ENCODE results near the gene PEAK1.
"Not testable (repeated sequence)": the region's sequence is repeated elsewhere in the genome, so short reads cannot be mapped to it uniquely, and the experiment has no call there.

The PEAK1 gene

DNA sequence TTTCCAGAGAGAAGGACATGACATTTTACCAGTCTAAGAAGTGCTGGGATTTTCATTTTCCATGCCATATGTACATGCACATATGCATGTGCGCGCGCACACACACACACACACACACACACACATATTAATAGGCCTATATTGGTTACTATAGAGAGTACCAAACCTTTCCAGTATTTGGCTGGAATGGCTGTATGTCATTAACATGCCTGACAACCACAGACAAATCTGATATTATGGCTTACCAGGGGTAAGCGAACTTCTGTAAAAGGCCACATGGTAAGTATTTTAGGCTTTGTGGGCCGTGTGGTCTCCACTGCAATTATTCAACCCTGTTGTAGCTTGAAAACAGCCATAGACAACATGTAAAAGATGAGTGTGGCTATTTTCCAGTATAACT lies 251.8 kb downstream of the PEAK1 start:
- H3K4me3 ChIP-seq (ENCODE audit: low read length) = no peak overlapping the region
- DNase-seq (ENCODE audit: low read depth, low spot score) = no peak

GRCh38 chr15:77167406-77167805 lies 252.5 kb downstream of the PEAK1 start:
- no peak overlapping the region for H3K4me3 ChIP-seq (ENCODE audit: low read length)
- DNase-seq (ENCODE audit: low read depth, low spot score) = no peak

DNA sequence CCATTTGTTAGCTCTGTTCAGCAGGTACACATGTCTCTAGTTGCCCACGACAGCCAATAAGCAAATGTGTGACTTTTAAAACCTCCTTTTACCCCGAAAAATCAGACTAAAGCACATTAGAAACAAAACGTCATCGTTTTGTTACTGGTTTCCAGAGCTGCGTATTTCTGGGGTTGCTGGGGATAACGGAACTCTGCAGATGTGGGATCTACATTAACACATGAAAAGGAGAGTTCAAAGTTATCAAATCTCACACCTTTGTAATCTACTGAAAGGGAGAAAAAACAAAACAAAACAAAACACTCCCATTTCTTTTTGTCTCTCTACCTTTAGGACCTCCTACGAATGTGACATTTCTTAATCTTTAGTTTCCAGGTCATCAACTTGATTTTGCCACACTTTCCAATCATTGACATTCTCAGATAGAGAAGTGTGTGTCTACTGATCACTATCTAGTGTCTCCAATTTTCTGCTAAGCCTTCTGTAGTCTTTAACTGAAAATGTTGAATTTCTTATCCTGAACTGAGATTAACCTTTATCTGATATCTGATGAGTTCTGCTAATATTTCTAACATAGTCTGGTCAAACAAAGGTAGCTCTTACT lies 256.0 kb downstream of the PEAK1 start:
- peak overlapping the region; percentile 26 for H3K4me3 ChIP-seq (ENCODE audit: low read length)
- peak; percentile 90 for DNase-seq (ENCODE audit: low read depth, low spot score)

GRCh38 chr15:77162872-77163633 lies 256.9 kb downstream of the PEAK1 start:
- DNase-seq (ENCODE audit: low read depth, low spot score) = no peak
- peak overlapping the region; percentile 26 for H3K4me3 ChIP-seq (ENCODE audit: low read length)

DNA sequence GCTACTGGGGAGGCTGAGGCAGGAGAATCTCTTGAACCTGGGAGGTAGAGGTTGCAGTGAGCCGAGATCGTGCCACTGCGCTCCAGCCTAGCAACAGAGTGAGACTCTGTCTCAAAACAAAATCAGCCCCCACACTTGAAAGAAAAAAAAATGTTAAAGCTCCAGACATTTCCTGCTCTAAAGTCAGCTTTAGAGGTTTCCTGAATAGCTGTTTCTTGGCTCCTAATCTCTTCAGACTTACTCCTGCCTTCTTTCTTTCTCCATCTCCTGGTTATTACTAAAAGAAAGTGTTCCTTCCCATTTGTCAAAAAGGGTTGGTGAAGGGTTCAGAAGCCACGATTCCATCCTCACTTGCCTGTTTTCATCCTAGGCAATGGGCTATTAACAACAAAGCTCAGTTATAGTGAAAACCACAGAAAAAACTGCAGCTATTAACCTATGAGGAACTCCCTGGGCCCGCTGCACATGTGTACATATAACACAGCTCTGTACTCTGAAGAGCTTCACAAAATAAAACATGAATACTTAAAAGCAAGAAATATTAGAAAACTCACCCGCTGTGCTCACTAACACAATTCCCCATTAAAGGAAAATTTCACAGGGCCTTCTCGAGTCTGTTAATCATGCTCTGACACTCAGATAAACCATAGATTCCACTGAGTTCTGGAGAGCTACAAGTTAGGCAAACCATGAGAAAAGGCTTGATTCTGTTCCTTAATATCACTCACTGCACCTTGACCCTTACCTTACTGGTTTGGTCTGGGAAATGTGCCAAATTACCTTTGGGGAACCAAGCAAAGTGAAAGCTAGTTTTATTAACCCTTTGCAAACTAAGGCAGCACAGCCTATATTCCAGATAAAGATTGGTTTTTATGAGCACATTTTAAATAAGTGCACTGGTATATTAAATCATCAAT lies 259.1 kb downstream of the PEAK1 start:
- DNase-seq (ENCODE audit: low read depth, low spot score) = peak; percentile 70

GRCh38 chr15:77156000-77156399 lies 263.9 kb downstream of the PEAK1 start:
- not testable (repeated sequence) for H3K4me3 ChIP-seq (ENCODE audit: low read length)
- DNase-seq (ENCODE audit: low read depth, low spot score) = peak; percentile 66

More for the DNA sequence above, 259.1 kb downstream of the PEAK1 start:
- H3K4me3 ChIP-seq (ENCODE audit: low read length) = peak overlapping the region; percentile 23

- H3K4me3 ChIP-seq (ENCODE audit: low read length) = no peak overlapping the region
- no peak for DNase-seq (ENCODE audit: low read depth, low spot score)
These were observed 271.7 kb downstream of the PEAK1 start for GRCh38 chr15:77148191-77148590.

DNA sequence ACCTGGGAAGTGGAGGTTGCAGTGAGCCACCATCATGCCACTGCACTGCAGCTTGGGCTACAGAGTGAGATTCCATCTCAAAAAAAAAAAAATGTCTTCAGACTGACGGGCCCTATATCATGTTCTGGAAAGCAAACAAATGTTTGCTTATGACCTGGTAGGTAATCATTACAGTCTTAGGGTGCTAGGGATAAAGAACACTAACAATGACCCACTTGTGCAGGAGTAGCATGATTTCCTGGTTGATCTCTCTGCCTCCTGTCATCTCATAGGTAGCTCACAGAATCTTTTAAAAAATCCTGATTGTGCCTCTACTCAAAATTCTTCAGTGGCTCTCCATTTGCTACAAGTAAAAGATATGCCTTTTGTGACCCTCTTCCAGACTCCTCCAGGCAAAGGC lies 274.5 kb downstream of the PEAK1 start:
- H3K4me3 ChIP-seq (ENCODE audit: low read length) = no peak overlapping the region
- no peak for DNase-seq (ENCODE audit: low read depth, low spot score)

- no peak for DNase-seq (ENCODE audit: low read depth, low spot score)
- H3K4me3 ChIP-seq (ENCODE audit: low read length) = no peak overlapping the region
These were observed 275.3 kb downstream of the PEAK1 start for GRCh38 chr15:77144492-77145070.

DNA sequence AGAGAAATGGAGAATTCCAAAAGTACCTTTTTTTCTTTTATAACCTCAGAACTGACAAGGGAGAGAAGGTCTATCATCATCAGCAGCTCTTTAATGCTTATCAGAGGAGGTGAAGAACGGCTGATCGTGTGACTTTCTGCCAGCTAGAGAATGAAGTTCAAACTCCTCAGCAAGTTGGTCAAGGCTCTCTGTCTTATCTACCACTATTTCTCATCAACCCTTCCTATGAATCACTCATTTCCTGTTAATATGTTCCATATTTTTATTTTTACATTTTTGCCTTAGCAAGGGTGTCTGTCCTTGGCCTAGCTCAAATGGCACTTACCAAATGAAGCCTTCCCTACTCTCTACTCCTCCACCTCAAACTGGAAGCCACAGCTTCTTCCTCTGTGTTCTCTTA lies 275.9 kb downstream of the PEAK1 start:
- no peak for DNase-seq (ENCODE audit: low read depth, low spot score)
- no peak overlapping the region for H3K4me3 ChIP-seq (ENCODE audit: low read length)

DNA sequence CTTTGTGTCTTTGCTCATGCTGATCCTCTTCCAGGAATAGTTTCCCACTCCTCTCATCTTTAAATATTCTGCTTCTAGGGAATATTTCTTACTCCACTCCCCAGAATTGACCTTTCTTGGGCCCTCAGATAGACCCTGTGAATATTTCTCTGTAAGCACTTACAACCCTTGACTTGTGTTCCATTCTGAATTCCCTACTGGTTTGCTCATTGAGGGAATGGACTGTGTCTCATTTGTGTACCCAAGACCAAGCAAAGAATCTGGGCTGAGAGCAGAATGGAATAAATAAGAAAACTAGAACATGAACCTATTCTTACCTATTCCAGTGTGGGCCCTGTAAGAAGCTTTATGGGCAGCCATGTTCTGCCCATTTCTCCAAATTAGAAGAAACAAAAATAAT lies 276.3 kb downstream of the PEAK1 start:
- H3K4me3 ChIP-seq (ENCODE audit: low read length) = no peak overlapping the region

DNA sequence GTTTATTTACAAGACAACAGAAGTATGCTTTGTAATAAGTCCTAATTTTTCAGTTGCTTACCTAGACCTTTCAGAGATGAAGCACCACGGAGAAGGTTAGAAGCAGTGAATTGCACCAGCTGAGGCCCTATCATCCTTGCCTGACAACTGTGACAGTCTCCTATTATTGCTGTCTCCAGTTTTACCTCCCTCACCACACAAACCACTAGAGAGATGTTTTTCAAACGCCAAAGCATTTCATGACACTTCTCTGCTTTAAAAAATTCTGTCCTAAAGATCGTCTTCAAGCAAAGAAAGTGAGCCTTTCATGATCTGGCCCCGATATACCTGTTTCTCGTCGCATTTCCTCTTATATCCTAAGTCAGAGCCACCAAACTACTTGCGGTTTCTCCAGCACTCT lies 276.7 kb downstream of the PEAK1 start:
- peak; percentile 77 for DNase-seq (ENCODE audit: low read depth, low spot score)
- no peak overlapping the region for H3K4me3 ChIP-seq (ENCODE audit: low read length)

More for the DNA sequence above, 276.3 kb downstream of the PEAK1 start:
- DNase-seq (ENCODE audit: low read depth, low spot score) = no peak

- H3K4me3 ChIP-seq (ENCODE audit: low read length) = no peak overlapping the region
- no peak for DNase-seq (ENCODE audit: low read depth, low spot score)
These were observed 279.7 kb downstream of the PEAK1 start for GRCh38 chr15:77140220-77140619.

DNA sequence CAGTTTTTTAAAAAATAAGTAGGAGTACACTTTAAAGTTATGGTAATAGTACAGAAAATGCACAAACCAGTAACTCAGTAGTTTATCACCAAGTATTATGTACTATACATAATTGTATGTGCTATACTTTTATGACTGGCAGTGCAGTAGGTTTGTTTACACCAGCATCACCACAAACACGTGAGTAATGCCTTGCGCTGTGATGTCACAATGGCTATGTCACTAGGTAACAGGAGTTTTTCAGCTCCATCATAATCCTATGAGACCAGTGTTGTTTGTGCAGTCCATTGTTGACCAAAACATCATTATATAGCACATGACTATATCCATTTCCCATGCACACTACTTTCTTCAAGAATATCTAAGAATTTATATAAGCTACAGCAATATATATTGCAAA lies 280.6 kb downstream of the PEAK1 start:
- no peak overlapping the region for H3K4me3 ChIP-seq (ENCODE audit: low read length)
- DNase-seq (ENCODE audit: low read depth, low spot score) = no peak

DNA sequence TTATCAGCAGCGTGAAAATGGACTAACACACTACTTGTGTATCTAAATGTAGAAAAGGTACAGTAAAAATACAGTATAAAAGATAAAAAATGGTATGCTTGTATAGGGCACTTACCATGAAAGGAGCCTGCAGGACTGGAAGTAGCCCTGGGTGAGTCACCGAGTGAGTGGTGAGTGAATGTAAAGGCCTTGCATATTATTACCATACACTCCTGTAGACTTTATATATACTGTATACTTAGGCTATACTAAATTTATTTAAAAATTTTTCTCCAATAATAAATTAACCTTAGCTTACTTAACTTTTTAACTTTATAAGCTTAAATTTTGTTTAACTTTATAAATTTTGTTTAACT lies 281.8 kb downstream of the PEAK1 start:
- no peak overlapping the region for H3K4me3 ChIP-seq (ENCODE audit: low read length)
- DNase-seq (ENCODE audit: low read depth, low spot score) = no peak

GRCh38 chr15:77135181-77135580 lies 284.7 kb downstream of the PEAK1 start:
- no peak for DNase-seq (ENCODE audit: low read depth, low spot score)
- H3K4me3 ChIP-seq (ENCODE audit: low read length) = no peak overlapping the region

- H3K4me3 ChIP-seq (ENCODE audit: low read length) = no peak overlapping the region
- no peak for DNase-seq (ENCODE audit: low read depth, low spot score)
These were observed 289.5 kb downstream of the PEAK1 start for GRCh38 chr15:77130315-77130930.

DNA sequence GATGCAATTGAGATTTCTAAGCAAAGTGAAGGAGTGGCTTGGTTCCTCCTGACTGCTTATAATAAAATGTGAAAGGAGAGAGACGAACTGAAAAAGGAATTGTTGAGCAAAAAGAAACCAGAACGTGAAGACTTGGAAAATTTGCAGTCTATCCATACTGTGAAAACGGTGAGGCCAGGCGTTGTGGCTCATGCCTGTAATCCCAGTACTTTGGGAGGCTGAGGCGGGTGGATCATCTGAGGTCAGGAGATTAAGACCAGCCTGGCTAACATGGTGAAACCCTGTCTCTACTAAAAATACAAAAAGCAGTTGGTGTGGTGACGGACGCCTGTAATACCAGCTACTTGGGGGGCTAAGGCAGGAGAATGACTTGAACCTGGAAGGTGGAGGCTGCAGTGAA lies 292.3 kb downstream of the PEAK1 start:
- H3K4me3 ChIP-seq (ENCODE audit: low read length) = no peak overlapping the region
- DNase-seq (ENCODE audit: low read depth, low spot score) = no peak

Data from Jurkat, Clone E6-1 (cell line).